Nephron progenitor cell (in vitro differentiated cells): ENCODE measurements around the gene UBE2E2.
A peak's percentile ranks its signal among the peaks of the same experiment; 100 is the strongest.

ENCODE experiments used
- DNase-seq: peaks from one replicate; pipeline ENCODE4 v3.0.0; 2021
- H3K27ac Mint-ChIP-seq: 2 replicates; pipeline ENCODE4 v1.8.0; 2021; ENCODE audit warnings: mild to moderate bottlenecking, moderate library complexity, mixed read lengths
- H3K27me3 Mint-ChIP-seq: 2 replicates; pipeline ENCODE4 v1.8.0; 2021; ENCODE audit warnings: mild to moderate bottlenecking, low read depth, mixed read lengths; ENCODE audit not compliant: poor library complexity
- H3K36me3 Mint-ChIP-seq: 2 replicates; pipeline ENCODE4 v1.8.0; 2021; ENCODE audit warnings: low read depth, mixed read lengths
- H3K4me1 Mint-ChIP-seq: 2 replicates; pipeline ENCODE4 v1.8.0; 2021; ENCODE audit warnings: mixed read lengths
- H3K4me3 Mint-ChIP-seq: 2 replicates; pipeline ENCODE4 v1.8.0; 2021; ENCODE audit warnings: mild to moderate bottlenecking, moderate library complexity, mixed read lengths
- H3K9me3 Mint-ChIP-seq: 2 replicates; pipeline ENCODE4 v1.8.0; 2021; ENCODE audit warnings: mild to moderate bottlenecking, moderate library complexity, mixed read lengths
- CTCF ChIP-seq: fragments of 200-600 bp; sonication (generic); IDR thresholded peaks from 2 replicates; pipeline ENCODE4 v1.5.0; 2021; ENCODE audit warnings: antibody characterized with exemption

Gene UBE2E2

GRCh38 chr3:23435904-23436303 lies 232.8 kb downstream of the UBE2E2 start:
- Mint-ChIP-seq H3K27ac (peak overlapping the region; percentile 93), H3K27me3 (no peaks in the 10 kb centered on the region)
- DNase-seq = no peak

GRCh38 chr3:23437484-23438145 lies 234.5 kb downstream of the UBE2E2 start:
- H3K27me3 Mint-ChIP-seq = no peaks in the 10 kb centered on the region
- TF ChIP-seq CTCF = no peak
- no peaks in the 10 kb centered on the region for H3K9me3 Mint-ChIP-seq
- H3K4me3 Mint-ChIP-seq = no peak overlapping the region
- no peaks in the 10 kb centered on the region for H3K4me1 Mint-ChIP-seq
- no peaks in the 10 kb centered on the region for H3K36me3 Mint-ChIP-seq
- H3K27ac Mint-ChIP-seq = peak overlapping the region; percentile 2
- DNase-seq = no peak

More at GRCh38 chr3:23435904-23436303, 232.8 kb downstream of the UBE2E2 start:
- Mint-ChIP-seq H3K4me3 (no peak overlapping the region), H3K9me3 (no peaks in the 10 kb centered on the region), H3K36me3 (no peaks in the 10 kb centered on the region), H3K4me1 (peaks cover 9% of the 10 kb centered on the region)
- no peak for TF ChIP-seq CTCF

GRCh38 chr3:23438657-23439056 lies 235.5 kb downstream of the UBE2E2 start:
- TF ChIP-seq CTCF = no peak
- Mint-ChIP-seq H3K9me3 (no peaks in the 10 kb centered on the region), H3K4me3 (no peak overlapping the region), H3K4me1 (peaks cover 5% of the 10 kb centered on the region), H3K27ac (no peak overlapping the region), H3K36me3 (no peaks in the 10 kb centered on the region), H3K27me3 (no peaks in the 10 kb centered on the region)
- DNase-seq = no peak

GRCh38 chr3:23439080-23439479 lies 236.0 kb downstream of the UBE2E2 start:
- TF ChIP-seq CTCF = no peak
- H3K4me1 Mint-ChIP-seq = peaks cover 8% of the 10 kb centered on the region

GRCh38 chr3:23440416-23441294 lies 237.5 kb downstream of the UBE2E2 start:
- no peaks in the 10 kb centered on the region for H3K27me3 Mint-ChIP-seq
- peak overlapping the region; percentile 41 for H3K27ac Mint-ChIP-seq
- no peak for TF ChIP-seq CTCF
- H3K4me1 Mint-ChIP-seq = peaks cover 10% of the 10 kb centered on the region
- H3K4me3 Mint-ChIP-seq = no peak overlapping the region
- no peaks in the 10 kb centered on the region for H3K36me3 Mint-ChIP-seq
- no peak for DNase-seq
- H3K9me3 Mint-ChIP-seq = no peaks in the 10 kb centered on the region

More at GRCh38 chr3:23439080-23439479, 236.0 kb downstream of the UBE2E2 start:
- no peak for DNase-seq
- no peaks in the 10 kb centered on the region for H3K36me3 Mint-ChIP-seq
- no peak overlapping the region for H3K4me3 Mint-ChIP-seq
- H3K9me3 Mint-ChIP-seq = no peaks in the 10 kb centered on the region
- no peaks in the 10 kb centered on the region for H3K27me3 Mint-ChIP-seq
- H3K27ac Mint-ChIP-seq = no peak overlapping the region
